IMR-90 (cell line): ENCODE measurements around the gene MMP26. TPM values are rescaled to one million over a fixed set of nuclear protein-coding genes. Genes with fewer than 3 reads are reported as not detected.

ENCODE experiments used
- ATAC-seq: fragments of 200-7000 bp; cut with Tn5 transposase; 2 replicates; pipeline ENCODE4 v1.9.1; 2020; ENCODE audit warnings: low read depth, mild to moderate bottlenecking, moderate library complexity
- BruUV-seq: library from RNA; stranded (reverse); fragments of 400-500 nt; replicated peaks from 2 replicates; lab custom pipeline; 2021; lab: Mats Ljungman, UMichigan
- CTCF ChIA-PET: fragments of 300-600 bp; formaldehyde crosslinking; extraction: SDS; loops from one replicate; lab custom pipeline; 2021; ENCODE audit warnings: antibody characterized with exemption; lab: Yijun Ruan, JAX
- POLR2A ChIA-PET: fragments of 300-600 bp; sonication (Branson Sonifier 250); formaldehyde crosslinking; loops from one replicate; lab custom pipeline; 2022; ENCODE audit warnings: antibody characterized with exemption; ENCODE audit not compliant: unreplicated experiment; lab: Charles Lee
- DNase-seq: peaks from one replicate; pipeline ENCODE4 v3.0.0; 2013
- H2AFZ ChIP-seq: replicated peaks from 2 replicates; pipeline ENCODE3; 2013; ENCODE audit warnings: low read length, mild to moderate bottlenecking; ENCODE audit not compliant: poor library complexity
- H2AK5ac ChIP-seq: 2 replicates; pipeline ENCODE4 v1.6.1; 2013; ENCODE audit warnings: low read depth, low read length, inconsistent platforms
- H2AK9ac ChIP-seq: replicated peaks from 2 replicates; pipeline ENCODE3; 2013; ENCODE audit warnings: mild to moderate bottlenecking, low read depth, low read length, moderate library complexity; ENCODE audit not compliant: poor library complexity
- H2BK120ac ChIP-seq: 2 replicates; pipeline ENCODE4 v1.6.1; 2013; ENCODE audit warnings: low read depth, low read length, inconsistent platforms
- H2BK15ac ChIP-seq: 3 replicates; pipeline ENCODE4 v1.6.1; 2013; ENCODE audit warnings: low read depth, low read length, inconsistent platforms
- H2BK20ac ChIP-seq: 2 replicates; pipeline ENCODE4 v1.6.1; 2013; ENCODE audit warnings: low read depth, mild to moderate bottlenecking, inconsistent platforms, low read length, moderate library complexity
- H2BK5ac ChIP-seq: 2 replicates; pipeline ENCODE4 v1.6.1; 2013; ENCODE audit warnings: mild to moderate bottlenecking, low read depth, low read length, inconsistent platforms; ENCODE audit not compliant: poor library complexity, severe bottlenecking
- H3K14ac ChIP-seq: replicated peaks from 2 replicates; pipeline ENCODE4 v1.6.1; 2013; ENCODE audit warnings: low read depth, low read length, inconsistent platforms
- H3K18ac ChIP-seq: 2 replicates; pipeline ENCODE4 v1.6.1; 2013; ENCODE audit warnings: low read depth, low read length, control low read depth
- H3K23ac ChIP-seq: 2 replicates; pipeline ENCODE4 v1.6.1; 2013; ENCODE audit warnings: low read depth, low read length, inconsistent platforms
- H3K27ac ChIP-seq: 2 replicates; pipeline ENCODE4 v1.5.1; 2013; ENCODE audit warnings: mild to moderate bottlenecking, control low read depth, low read length; ENCODE audit not compliant: insufficient read depth
- H3K27me3 ChIP-seq: 2 replicates; pipeline ENCODE4 v1.6.1; 2013; ENCODE audit warnings: low read length; ENCODE audit not compliant: control insufficient read depth, insufficient read depth
- H3K36me3 ChIP-seq: 2 replicates; pipeline ENCODE4 v1.6.1; 2013; ENCODE audit warnings: low read length, mixed read lengths; ENCODE audit not compliant: control insufficient read depth, insufficient read depth
- H3K4ac ChIP-seq: 2 replicates; pipeline ENCODE4 v1.6.1; 2013; ENCODE audit warnings: low read depth, low read length, inconsistent platforms
- H3K4me1 ChIP-seq: 2 replicates; pipeline ENCODE4 v1.6.1; 2013; ENCODE audit warnings: low read length, mixed read lengths; ENCODE audit not compliant: control insufficient read depth, insufficient read depth
- H3K4me2 ChIP-seq: 2 replicates; pipeline ENCODE4 v1.6.1; 2013; ENCODE audit warnings: low read depth, mild to moderate bottlenecking, control low read depth, low read length, moderate library complexity
- H3K4me3 ChIP-seq: 2 replicates; pipeline ENCODE4 v1.5.1; 2013; ENCODE audit warnings: low read depth, mild to moderate bottlenecking, control low read depth, low read length, moderate library complexity; ENCODE audit not compliant: insufficient read depth
- H3K56ac ChIP-seq: 2 replicates; pipeline ENCODE4 v1.6.1; 2013; ENCODE audit warnings: low read length, inconsistent platforms; ENCODE audit not compliant: insufficient read depth; ENCODE audit errors: extremely low read depth
- H3K79me1 ChIP-seq, 2 experiments: 2 replicates each; pipeline ENCODE4 v1.6.1; 2013; ENCODE audit warnings: low read length in 2 of 2, inconsistent platforms in 1 of 2, low read depth in 1 of 2
- H3K9ac ChIP-seq: 2 replicates; pipeline ENCODE4 v1.6.1; 2013; ENCODE audit warnings: low read depth, low read length, control low read depth
- H3K9me1 ChIP-seq: 2 replicates; pipeline ENCODE4 v1.6.1; 2013; ENCODE audit warnings: low read length, inconsistent platforms; ENCODE audit not compliant: insufficient read depth
- H3K9me3 ChIP-seq: 2 replicates; pipeline ENCODE4 v1.6.1; 2013; ENCODE audit warnings: low read length; ENCODE audit not compliant: control insufficient read depth, insufficient read depth
- H4K20me1 ChIP-seq: 2 replicates; pipeline ENCODE4 v1.6.1; 2013; ENCODE audit warnings: low read length, inconsistent platforms; ENCODE audit not compliant: insufficient read depth
- H4K5ac ChIP-seq: 2 replicates; pipeline ENCODE4 v1.6.1; 2013; ENCODE audit warnings: mild to moderate bottlenecking, low read depth, low read length, control low read depth
- H4K8ac ChIP-seq, 2 experiments: 2 replicates each; pipeline ENCODE4 v1.6.1; 2013; ENCODE audit warnings: low read depth in 2 of 2, low read length in 2 of 2, control low read depth in 1 of 2, inconsistent platforms in 1 of 2
- H4K91ac ChIP-seq: 2 replicates; pipeline ENCODE4 v1.6.1; 2013; ENCODE audit warnings: low read depth, low read length, inconsistent platforms; ENCODE audit not compliant: insufficient read depth
- MXI1 ChIP-seq: IDR thresholded peaks from 2 replicates; pipeline ENCODE4 v1.6.1; 2012; ENCODE audit warnings: low read depth, mild to moderate bottlenecking, low read length, moderate library complexity, borderline replicate concordance
- RAD21 ChIP-seq: IDR thresholded peaks from 2 replicates; pipeline ENCODE4 v1.6.1; 2012; ENCODE audit warnings: low read length, improper control_type of control experiment
- RFX5 ChIP-seq: IDR thresholded peaks from 2 replicates; pipeline ENCODE4 v1.8.0; 2012; ENCODE audit warnings: low read depth, mild to moderate bottlenecking, low read length, moderate library complexity
- WGBS, 2 experiments: methylation state at CpG; one replicate each; pipeline versions ENCODE4 v1.1.5 to v1.1.7; 2013; ENCODE audit warnings: missing lambda C conversion rate in 2 of 2; ENCODE audit not compliant: insufficient read length in 1 of 2; ENCODE audit errors: extremely low coverage in 2 of 2; 5-methylcytosine and 5-hydroxymethylcytosine counted together
- dilution Hi-C: fragments of 300-500 bp; cut with HindIII; formaldehyde crosslinking; loops from one replicate; pipeline ENCODE4 v1.14.3; 2018; ENCODE audit warnings: low sequenced_read_pairs; ENCODE audit not compliant: unreplicated experiment
- in situ Hi-C: fragments of 300-500 bp; cut with MboI; formaldehyde crosslinking; loops from 3 replicates; pipeline ENCODE4 v1.14.3; 2019; ENCODE audit warnings: low sequenced_read_pairs, inconsistent platforms, mixed read lengths
- intact Hi-C: fragments of 100-400 bp; cut with micrococcal nuclease; formaldehyde crosslinking; loops from 2 replicates; pipeline ENCODE4 v1.10.0; 2022
- polyA plus RNA-seq, 3 experiments: library from polyadenylated mRNA; depleted of rRNA; stranded (reverse); fragments of >200 nt; gene quantifications; 2 replicates each; pipeline ENCODE4 v1.2.3, GENCODE V29; 2012; ENCODE audit warnings: low replicate concordance in 1 of 3
- total RNA-seq: library from RNA; depleted of rRNA; stranded (reverse); fragments of >200 nt; gene quantifications from 2 replicates; pipeline ENCODE4 v1.2.3, GENCODE V29; 2012
- TF ChIP-seq, protein P1 (sequence below): fragments of 150-350 bp; IDR thresholded peaks from 2 replicates; pipeline ENCODE4 v1.6.1; 2017; ENCODE audit warnings: mild to moderate bottlenecking, antibody characterized with exemption, low read length, low read depth
- TF ChIP-seq, protein P2 (sequence below): conservative IDR thresholded peaks from 2 replicates; pipeline ENCODE4 v1.5.1; 2012; ENCODE audit warnings: mild to moderate bottlenecking, low read depth, low read length, improper control_type of control experiment

The MMP26 gene
- total and polyA plus RNA-seq, 2 of the 4 experiments (the other 2 are of a cell fraction) = not detected

DNA sequence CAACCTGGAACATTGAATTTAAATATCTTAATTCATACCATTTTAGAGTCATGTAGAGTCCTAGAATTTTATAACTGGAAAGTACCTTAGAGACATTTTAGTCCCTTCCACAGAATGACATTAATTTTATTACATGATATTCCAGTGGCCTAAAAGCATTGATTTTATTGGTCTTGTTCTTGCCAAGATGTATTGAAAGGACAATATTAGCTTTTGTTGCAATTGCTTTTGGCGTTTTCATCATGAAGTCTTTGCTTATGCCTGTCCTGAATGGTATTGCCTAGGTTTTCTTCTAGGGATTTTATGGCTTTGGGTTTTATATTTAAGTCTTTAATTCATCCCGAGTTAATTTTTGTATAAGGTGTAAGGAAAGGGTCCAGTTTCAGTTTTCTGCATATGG, 36.2 kb downstream of the MMP26 start:
- no peaks in the 10 kb centered on the region for H3K27me3 ChIP-seq
- dilution Hi-C loops = no loop called here
- no peaks in the 10 kb centered on the region for H3K4me1 ChIP-seq
- no peak overlapping the region for H2AFZ ChIP-seq
- H2AK5ac ChIP-seq = no peak overlapping the region
- H3K23ac ChIP-seq = no peak overlapping the region
- H2BK5ac ChIP-seq = no peak overlapping the region
- ChIA-PET POLR2A (no interaction called here), CTCF (no interaction called here)
- no peak for DNase-seq
- H3K4me3 ChIP-seq = no peak overlapping the region
- H3K9ac ChIP-seq = no peak overlapping the region
- in situ Hi-C loops = no loop called here
- no peak for ATAC-seq
- WGBS, 2 experiments = no CpG with 5 or more reads among the region's 2 CpGs
- no peak for TF ChIP-seq RAD21
- TF ChIP-seq RFX5 = no peak
- TF ChIP-seq, protein P1, sequence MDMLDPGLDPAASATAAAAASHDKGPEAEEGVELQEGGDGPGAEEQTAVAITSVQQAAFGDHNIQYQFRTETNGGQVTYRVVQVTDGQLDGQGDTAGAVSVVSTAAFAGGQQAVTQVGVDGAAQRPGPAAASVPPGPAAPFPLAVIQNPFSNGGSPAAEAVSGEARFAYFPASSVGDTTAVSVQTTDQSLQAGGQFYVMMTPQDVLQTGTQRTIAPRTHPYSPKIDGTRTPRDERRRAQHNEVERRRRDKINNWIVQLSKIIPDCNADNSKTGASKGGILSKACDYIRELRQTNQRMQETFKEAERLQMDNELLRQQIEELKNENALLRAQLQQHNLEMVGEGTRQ = no peak
- no peak for TF ChIP-seq MXI1
- TF ChIP-seq, protein P2, sequence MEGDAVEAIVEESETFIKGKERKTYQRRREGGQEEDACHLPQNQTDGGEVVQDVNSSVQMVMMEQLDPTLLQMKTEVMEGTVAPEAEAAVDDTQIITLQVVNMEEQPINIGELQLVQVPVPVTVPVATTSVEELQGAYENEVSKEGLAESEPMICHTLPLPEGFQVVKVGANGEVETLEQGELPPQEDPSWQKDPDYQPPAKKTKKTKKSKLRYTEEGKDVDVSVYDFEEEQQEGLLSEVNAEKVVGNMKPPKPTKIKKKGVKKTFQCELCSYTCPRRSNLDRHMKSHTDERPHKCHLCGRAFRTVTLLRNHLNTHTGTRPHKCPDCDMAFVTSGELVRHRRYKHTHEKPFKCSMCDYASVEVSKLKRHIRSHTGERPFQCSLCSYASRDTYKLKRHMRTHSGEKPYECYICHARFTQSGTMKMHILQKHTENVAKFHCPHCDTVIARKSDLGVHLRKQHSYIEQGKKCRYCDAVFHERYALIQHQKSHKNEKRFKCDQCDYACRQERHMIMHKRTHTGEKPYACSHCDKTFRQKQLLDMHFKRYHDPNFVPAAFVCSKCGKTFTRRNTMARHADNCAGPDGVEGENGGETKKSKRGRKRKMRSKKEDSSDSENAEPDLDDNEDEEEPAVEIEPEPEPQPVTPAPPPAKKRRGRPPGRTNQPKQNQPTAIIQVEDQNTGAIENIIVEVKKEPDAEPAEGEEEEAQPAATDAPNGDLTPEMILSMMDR = no peak
- no peaks in the 10 kb centered on the region for H3K79me1 ChIP-seq
- H3K56ac ChIP-seq = no peak overlapping the region
- H3K18ac ChIP-seq = no peak overlapping the region
- H3K4ac ChIP-seq = no peak overlapping the region
- H4K91ac ChIP-seq = no peak overlapping the region
- intact Hi-C loops = no loop called here
- no peak overlapping the region for H3K27ac ChIP-seq
- H2BK120ac ChIP-seq = no peak overlapping the region
- H4K20me1 ChIP-seq = no peaks in the 10 kb centered on the region
- no peak overlapping the region for H2AK9ac ChIP-seq
- H3K4me2 ChIP-seq = no peak overlapping the region
- H2BK20ac ChIP-seq = no peak overlapping the region
- no peaks in the 10 kb centered on the region for H3K36me3 ChIP-seq
- no peaks in the 10 kb centered on the region for H3K9me3 ChIP-seq
- BruUV-seq = no TSS peak
- no peaks in the 10 kb centered on the region for H3K9me1 ChIP-seq
- no peak overlapping the region for H4K5ac ChIP-seq
- H3K14ac ChIP-seq = no peak overlapping the region
- no peak overlapping the region for H4K8ac ChIP-seq
- H2BK15ac ChIP-seq = no peak overlapping the region
